ENCODE data around the gene CHCHD4. TPM values are rescaled to one million over a fixed set of nuclear protein-coding genes. Genes with fewer than 3 reads are reported as not detected.

Gene CHCHD4
- total and polyA plus RNA-seq, 2 of the 8 experiments (the other 6 are each of a cell fraction or from before 2014, with no cell fraction given), result 15.0 to 22.3 TPM

DNA sequence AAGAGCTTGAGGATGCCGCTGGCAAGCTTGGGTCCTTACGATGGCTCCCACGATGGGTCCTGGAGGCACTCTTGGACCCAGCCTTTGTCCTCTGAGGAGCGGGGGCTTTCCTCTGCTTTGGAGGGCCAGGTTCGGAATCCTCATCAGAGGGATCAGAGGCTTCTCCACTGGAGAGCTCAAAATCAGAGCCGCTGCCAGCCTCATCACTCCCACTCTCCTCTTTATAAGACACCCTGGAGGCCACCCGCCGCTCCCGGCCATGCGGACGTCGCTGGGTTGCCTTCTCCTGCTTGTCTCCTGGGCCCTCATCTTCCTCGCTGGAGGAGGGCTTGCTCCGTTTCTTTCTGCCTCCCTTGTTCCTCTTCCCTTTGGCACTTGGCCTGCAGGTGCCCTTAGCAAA is 33.7 kb upstream of the CHCHD4 start:
- no peak overlapping the region for H2BK15ac ChIP-seq (ENCODE audit: low read length)
- peaks cover 19 to 60% (median 44%) of the 10 kb centered on the region in 4 experiments for H3K36me3 ChIP-seq (ENCODE audit: control insufficient read depth in 2 of 4, insufficient read depth in 4 of 4, low read length in 3 of 4)
- no peak overlapping the region for H3K4me2 ChIP-seq (ENCODE audit: insufficient read depth in 1 of 2, low read depth in 2 of 2, low read length in 2 of 2)
- H3K27me3 ChIP-seq (replicated peaks in 1 of 4; ENCODE audit: control insufficient read depth in 3 of 4, extremely low read depth in 1 of 4, insufficient read depth in 3 of 4, low read length in 3 of 4), result no peaks in the 10 kb centered on the region
- H4K20me1 ChIP-seq (replicated peaks in 1 of 2; ENCODE audit: control insufficient read depth in 1 of 2, insufficient read depth in 2 of 2, low read length in 2 of 2), result peaks cover 0 to 2% of the 10 kb centered on the region in 2 experiments
- no peak overlapping the region for H2BK12ac ChIP-seq (ENCODE audit: low read depth, low read length)
- POLR2A ChIA-PET (ENCODE audit: partially characterized antibody), result no interaction called here
- DNase-seq (ENCODE audit: low read depth in 1 of 2, low spot score in 2 of 2) (no peak), FAIRE-seq (no peak)
- no peak overlapping the region for H3K9ac ChIP-seq (replicated peaks in 1 of 4; ENCODE audit: extremely low read depth in 1 of 4, low read depth in 3 of 4, low read length in 3 of 4)
- no peak overlapping the region for H2BK20ac ChIP-seq (ENCODE audit: low read length)
- TF ChIP-seq RFX5 (IDR thresholded peaks at IDR 0.05; ENCODE audit: borderline replicate concordance, low read depth, low read length) (no peak), EGR1 (IDR thresholded peaks at IDR 0.05; ENCODE audit: borderline replicate concordance, low read depth, low read length) (no peak), HDAC2 (IDR thresholded peaks at IDR 0.05; ENCODE audit: borderline replicate concordance in 1 of 2, low read depth in 2 of 2, low read length in 2 of 2) (no peak), CEBPB (IDR thresholded peaks at IDR 0.05; ENCODE audit: low read depth, low read length) (no peak)
- no peaks in the 10 kb centered on the region for H3K9me3 ChIP-seq (ENCODE audit: insufficient read depth in 2 of 2, low read depth in 1 of 2, low read length in 1 of 2)
- no peak overlapping the region for H3K4me3 ChIP-seq (ENCODE audit: extremely low read depth in 1 of 4, insufficient read depth in 2 of 4, low read depth in 3 of 4, low read length in 4 of 4)
- no peak overlapping the region for H3K14ac ChIP-seq (ENCODE audit: insufficient read length)
- no peak overlapping the region for H2BK5ac ChIP-seq (ENCODE audit: low read depth, low read length)
- H3K27ac ChIP-seq (ENCODE audit: low read depth, low read length), result no peak overlapping the region
- no peak overlapping the region for H3K23ac ChIP-seq (ENCODE audit: insufficient read length)
- no peak overlapping the region for H3K18ac ChIP-seq (ENCODE audit: extremely low read depth, low read length)
- WGBS, 2 experiments (ENCODE audit: extremely low coverage in 1 of 2, insufficient coverage in 1 of 2, insufficient read length in 1 of 2, insufficient replicate concordance in 2 of 2, low coverage in 1 of 2, low lambda C conversion rate in 2 of 2, missing lambda C conversion rate in 1 of 2), result 92% methylated on average over 13 of the region's 14 CpGs; no CpG with 5 or more reads in 1 of the 2 experiments
- CTCF ChIA-PET (ENCODE audit: partially characterized antibody), result interaction anchor here (0.8 to 1.0 kb wide), 3 partner anchors 10 to 13 kb away, joined by 3 to 5 read pairs (median 5); no protein-coding TSS in a partner anchor
- H3K56ac ChIP-seq (replicated peaks; ENCODE audit: insufficient read length, low read depth, low read length), result no peak overlapping the region
- H2AFZ ChIP-seq (ENCODE audit: low read length), result no peak overlapping the region
- H4K5ac ChIP-seq (ENCODE audit: insufficient read length, low read depth, low read length), result no peak overlapping the region
- H3K79me2 ChIP-seq (ENCODE audit: control insufficient read depth in 1 of 2, insufficient read depth in 2 of 2, low read length in 2 of 2), result no peaks in the 10 kb centered on the region
- no peak overlapping the region for H4K91ac ChIP-seq (replicated peaks; ENCODE audit: insufficient read length, low read length)
- H4K8ac ChIP-seq (ENCODE audit: extremely low read depth, insufficient read depth, low read length), result no peak overlapping the region
- no peaks in the 10 kb centered on the region for H3K4me1 ChIP-seq (replicated peaks in 1 of 4; ENCODE audit: control insufficient read depth in 3 of 4, insufficient read depth in 4 of 4, low read length in 3 of 4)
- no peak overlapping the region for H2AK5ac ChIP-seq (ENCODE audit: low read depth, low read length)
- H2BK120ac ChIP-seq (replicated peaks; ENCODE audit: low read depth, low read length), result no peak overlapping the region
- H3K4ac ChIP-seq (replicated peaks; ENCODE audit: insufficient read length, low read depth, low read length), result no peak overlapping the region
- H3K23me2 ChIP-seq (ENCODE audit: low read depth, low read length), result no peaks in the 10 kb centered on the region; the same call in 1 of the 2 replicates
- no peaks in the 10 kb centered on the region for H3K79me1 ChIP-seq (ENCODE audit: low read depth, low read length)

All from H1 (cell line).